B cell (primary cell): ENCODE measurements around the gene CEP250. TPM values are rescaled to one million over a fixed set of nuclear protein-coding genes. Genes with fewer than 3 reads are reported as not detected.

Experiments used
- ATAC-seq: fragments of 200-7000 bp; cut with Tn5 transposase; one replicate; pipeline ENCODE4 v1.10.0; 2021; ENCODE audit warnings: low read depth, mild to moderate bottlenecking, moderate number of reproducible peaks, moderate library complexity
- CTCF ChIA-PET: fragments of 350-600 bp; sonication (Branson Sonifier 250); formaldehyde crosslinking; loops from one replicate; lab custom pipeline; 2021; ENCODE audit warnings: antibody characterized with exemption, inconsistent platforms; lab: Charles Lee
- POLR2A ChIA-PET: fragments of 350-600 bp; sonication (Branson Sonifier 250); formaldehyde crosslinking; loops from one replicate; lab custom pipeline; 2021; ENCODE audit warnings: antibody characterized with exemption; lab: Charles Lee
- DNase-seq: peaks from one replicate; pipeline ENCODE4 v3.0.0; 2013
- H2AFZ ChIP-seq: 2 replicates; pipeline ENCODE4 v1.6.1; 2012; ENCODE audit warnings: mild to moderate bottlenecking, low read depth, low read length; ENCODE audit not compliant: insufficient read depth, poor library complexity, severe bottlenecking
- H3K27ac ChIP-seq, 2 donors: 1 replicate in 1 of 2; 2 replicates in 1 of 2; pipeline ENCODE4 v1.5.1; 2012 to 2013; ENCODE audit warnings: low read length in 2 of 2, mild to moderate bottlenecking in 2 of 2, moderate library complexity in 1 of 2
- H3K27me3 ChIP-seq, 4 experiments: fragments of 200-600 bp in 1 of 4; sonication (generic) in 1 of 4; replicated peaks in 1 of 4; 1 replicate in 2 of 4; 2 replicates in 2 of 4; pipeline versions ENCODE4 v1.6.1 to v1.7.0; 2013 to 2016; ENCODE audit warnings: low read length in 3 of 4, mild to moderate bottlenecking in 2 of 4, mixed read lengths in 1 of 4, moderate library complexity in 1 of 4; ENCODE audit not compliant: insufficient read depth in 4 of 4, control insufficient read depth in 3 of 4; ENCODE audit errors: control extremely low read depth in 1 of 4
- H3K36me3 ChIP-seq, 2 experiments: replicated peaks in 1 of 2; 1 replicate in 1 of 2; 2 replicates in 1 of 2; pipeline versions ENCODE4 v1.6.1 to v1.7.1; 2013; ENCODE audit warnings: low read length in 1 of 2; ENCODE audit not compliant: insufficient read depth in 2 of 2, control insufficient read depth in 1 of 2; ENCODE audit errors: control extremely low read depth in 1 of 2, extremely low read depth in 1 of 2
- H3K4me1 ChIP-seq, 2 donors: fragments of 200-600 bp in 1 of 2; sonication (generic) in 1 of 2; 1 replicate in 1 of 2; 2 replicates in 1 of 2; pipeline versions ENCODE4 v1.5.1 to v1.6.1; 2013 to 2017; ENCODE audit warnings: low read length in 2 of 2; ENCODE audit not compliant: control insufficient read depth in 2 of 2, insufficient read depth in 2 of 2
- H3K4me2 ChIP-seq: replicated peaks from 2 replicates; pipeline ENCODE3; 2012; ENCODE audit warnings: mild to moderate bottlenecking, low read depth, low read length; ENCODE audit not compliant: poor library complexity, severe bottlenecking
- H3K4me3 ChIP-seq, 5 experiments: fragments of 200-600 bp in 1 of 5; sonication (generic) in 1 of 5; 1 replicate in 3 of 5; 2 replicates in 2 of 5; pipeline versions ENCODE4 v1.5.1 to v1.7.0; 2011 to 2016; ENCODE audit warnings: low read length in 4 of 5, mild to moderate bottlenecking in 4 of 5, low read depth in 2 of 5, control low read depth in 1 of 5, moderate library complexity in 1 of 5; ENCODE audit not compliant: insufficient read depth in 1 of 5; ENCODE audit errors: control extremely low read depth in 1 of 5, extremely low read depth in 1 of 5
- H3K79me2 ChIP-seq: fragments of 200-600 bp; sonication (generic); one replicate; pipeline ENCODE4 v1.6.0; 2016; ENCODE audit warnings: low read length; ENCODE audit not compliant: control insufficient read depth, insufficient read depth
- H3K9ac ChIP-seq: fragments of 200-600 bp; sonication (generic); 2 replicates; pipeline ENCODE4 v1.6.1; 2017; ENCODE audit warnings: mild to moderate bottlenecking, low read length, moderate library complexity
- H3K9me3 ChIP-seq, 3 donors: one replicate each; pipeline versions ENCODE4 v1.6.1 to v1.7.1; 2013; ENCODE audit warnings: low read length in 2 of 3; ENCODE audit not compliant: control insufficient read depth in 2 of 3, insufficient read depth in 1 of 3; ENCODE audit errors: control extremely low read depth in 1 of 3
- H4K20me1 ChIP-seq: 2 replicates; pipeline ENCODE4 v1.6.0; 2012; ENCODE audit warnings: mild to moderate bottlenecking, low read length; ENCODE audit not compliant: insufficient read depth, control insufficient read depth, poor library complexity, severe bottlenecking
- H3K27ac Mint-ChIP-seq: one replicate; pipeline ENCODE4 v1.8.0; 2021; ENCODE audit warnings: mixed read lengths
- H3K27me3 Mint-ChIP-seq: one replicate; pipeline ENCODE4 v1.8.0; 2021; ENCODE audit warnings: mixed read lengths
- H3K4me1 Mint-ChIP-seq: one replicate; pipeline ENCODE4 v1.8.0; 2021; ENCODE audit warnings: mixed read lengths
- H3K4me3 Mint-ChIP-seq: one replicate; pipeline ENCODE4 v1.8.0; 2021; ENCODE audit warnings: mixed read lengths
- H3K9me3 Mint-ChIP-seq: one replicate; pipeline ENCODE4 v1.8.0; 2022; ENCODE audit warnings: mixed read lengths; ENCODE audit not compliant: insufficient read depth
- CTCF ChIP-seq: fragments of 200-600 bp; IDR thresholded peaks from one replicate; pipeline ENCODE4 v1.8.0; 2022; ENCODE audit warnings: antibody characterized with exemption, mild to moderate bottlenecking
- EZH2 ChIP-seq: IDR thresholded peaks from 2 replicates; pipeline ENCODE4 v1.6.1; 2012; ENCODE audit warnings: borderline replicate concordance, low read depth, mild to moderate bottlenecking, moderate library complexity, low read length; ENCODE audit not compliant: insufficient read depth, poor library complexity, severe bottlenecking
- WGBS: methylation state at CpG from one replicate; pipeline ENCODE4 v1.1.5; 2013; ENCODE audit warnings: missing lambda C conversion rate; ENCODE audit not compliant: insufficient coverage; 5-methylcytosine and 5-hydroxymethylcytosine counted together
- intact Hi-C: fragments of 100-400 bp; cut with micrococcal nuclease; formaldehyde crosslinking; loops from one replicate; pipeline ENCODE4 v1.10.0; 2022
- polyA plus RNA-seq: library from polyadenylated mRNA; depleted of rRNA; stranded (reverse); fragments of >200 nt; gene quantifications from 2 replicates; pipeline ENCODE4 v1.2.3, GENCODE V29; 2012
- total RNA-seq, 2 donors: library from RNA; stranded (reverse); fragments of 120-200 nt in 1 of 2; gene quantifications; 1 replicate in 1 of 2; 2 replicates in 1 of 2; pipeline versions ENCODE4 v1.2.3 to v1.2.4, GENCODE V29; 2013 to 2022

Gene CEP250
- total and polyA plus RNA-seq, 2 donors (not counting 1 experiment from before 2014, with no cell fraction given), result 14.6 to 78.5 TPM

DNA sequence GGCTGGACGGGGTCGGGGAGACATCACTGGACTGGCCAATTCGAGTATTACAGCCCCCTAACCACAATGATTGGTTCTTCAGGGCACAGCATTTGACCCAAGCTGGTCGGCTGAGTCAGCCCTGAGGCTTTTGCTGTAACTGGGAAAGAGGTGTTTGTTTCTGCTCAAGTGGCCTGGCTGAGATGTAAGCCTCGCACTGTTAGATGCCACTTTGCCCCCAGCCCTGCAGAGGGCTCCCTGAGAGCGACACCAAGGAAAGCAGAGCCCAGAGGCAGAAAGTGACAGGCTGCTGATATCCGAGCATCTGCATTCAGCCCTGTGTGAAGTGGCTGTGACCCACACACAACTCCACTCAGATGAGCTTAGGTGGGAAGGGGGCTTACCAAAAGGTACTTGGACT lies 105.9 kb downstream of the CEP250 start:
- 55% methylated on average over 4 of the region's 7 CpGs for WGBS
- Mint-ChIP-seq H3K27me3 (no peaks in the 10 kb centered on the region), H3K4me3 (no peak overlapping the region), H3K4me1 (no peaks in the 10 kb centered on the region), H3K9me3 (no peaks in the 10 kb centered on the region), H3K27ac (no peak overlapping the region)
- H3K9me3 ChIP-seq, result no peaks in the 10 kb centered on the region
- no peaks in the 10 kb centered on the region for H3K27me3 ChIP-seq
- no peaks in the 10 kb centered on the region for H3K4me1 ChIP-seq
- H2AFZ ChIP-seq, result no peak overlapping the region
- TF ChIP-seq EZH2 (no peak), CTCF (peak; percentile 27)
- H3K4me3 ChIP-seq, result no peak overlapping the region
- intact Hi-C loops, result no loop called here
- peak; percentile 35 for DNase-seq
- H3K9ac ChIP-seq, result no peak overlapping the region
- no peaks in the 10 kb centered on the region for H4K20me1 ChIP-seq
- peaks cover 0 to 9% of the 10 kb centered on the region in 2 experiments for H3K36me3 ChIP-seq
- H3K27ac ChIP-seq, result no peak overlapping the region
- ChIA-PET POLR2A (interaction anchor here (0.6 kb wide), 1 partner anchor 81 kb away, joined by 8 read pairs; no protein-coding TSS in a partner anchor), CTCF (no interaction called here)
- no peak overlapping the region for H3K4me2 ChIP-seq
- H3K79me2 ChIP-seq, result no peaks in the 10 kb centered on the region
- peak; percentile 33 for ATAC-seq

GRCh38 chr20:35561671-35562070 lies 106.3 kb downstream of the CEP250 start:
- no peaks in the 10 kb centered on the region for H3K9me3 ChIP-seq
- no peaks in the 10 kb centered on the region for H3K9me3 Mint-ChIP-seq
- H3K4me1 Mint-ChIP-seq, result no peaks in the 10 kb centered on the region
- H3K9ac ChIP-seq, result no peak overlapping the region
- DNase-seq, result no peak
- no peak overlapping the region for H3K4me3 ChIP-seq
- ChIA-PET CTCF (no interaction called here), POLR2A (interaction anchor here (0.6 kb wide), 1 partner anchor 81 kb away, joined by 8 read pairs; no protein-coding TSS in a partner anchor)
- no peaks in the 10 kb centered on the region for H3K4me1 ChIP-seq
- no peak overlapping the region for H3K27ac ChIP-seq
- no peak overlapping the region for H3K4me2 ChIP-seq
- 84% methylated on average over 5 of the region's 5 CpGs for WGBS
- no peak overlapping the region for H3K27ac Mint-ChIP-seq
- TF ChIP-seq EZH2 (no peak), CTCF (no peak)
- no peak overlapping the region for H3K4me3 Mint-ChIP-seq
- no peaks in the 10 kb centered on the region for H3K79me2 ChIP-seq
- no peaks in the 10 kb centered on the region for H4K20me1 ChIP-seq
- no peaks in the 10 kb centered on the region for H3K27me3 ChIP-seq
- no peak overlapping the region for H2AFZ ChIP-seq
- H3K36me3 ChIP-seq, result peaks cover 0 to 5% of the 10 kb centered on the region in 2 experiments
- no peak for ATAC-seq
- H3K27me3 Mint-ChIP-seq, result no peaks in the 10 kb centered on the region
- intact Hi-C loops, result no loop called here
